ENCODE data around the gene SLCO2A1.

DNA sequence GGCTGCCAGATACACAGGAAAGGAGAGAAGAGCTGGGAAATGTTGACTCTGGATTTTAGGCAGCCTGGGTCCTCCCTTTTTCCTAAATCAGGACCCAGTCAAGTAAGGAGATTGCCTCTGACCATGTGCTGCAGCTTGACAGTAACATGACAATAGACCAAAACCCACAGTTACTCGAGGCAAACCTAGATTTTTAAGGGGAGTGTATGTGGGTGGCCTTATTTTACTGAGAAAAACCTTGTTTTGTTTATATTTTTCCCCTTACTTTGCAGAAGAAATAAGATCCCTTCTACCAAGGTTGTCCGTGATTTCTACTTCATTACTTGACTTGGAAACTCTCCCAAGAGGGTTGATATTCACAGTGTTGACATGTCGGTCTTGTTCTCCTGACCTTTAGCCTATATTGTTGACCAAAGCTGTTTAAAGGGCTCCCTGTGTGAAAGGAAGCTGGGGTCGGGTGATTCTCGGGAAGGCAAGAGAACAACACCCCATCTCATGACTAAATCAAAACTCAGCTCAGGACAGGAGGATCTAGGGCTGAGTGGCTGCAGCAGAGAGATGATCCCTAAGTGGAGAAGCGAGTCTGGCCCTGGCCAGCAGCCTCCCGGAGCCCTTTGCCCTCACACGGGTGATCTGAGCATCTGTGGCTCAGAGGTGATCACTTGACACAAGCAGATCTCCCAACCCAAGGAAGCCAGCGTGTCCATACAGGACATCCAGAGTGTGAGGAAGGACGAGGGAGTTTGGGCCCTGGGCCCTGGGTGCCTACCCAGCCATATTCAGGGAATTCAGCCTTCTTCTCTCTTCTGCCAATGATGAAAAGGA lies 31.0 kb upstream of the SLCO2A1 start:
- TF ChIP-seq, protein P1, sequence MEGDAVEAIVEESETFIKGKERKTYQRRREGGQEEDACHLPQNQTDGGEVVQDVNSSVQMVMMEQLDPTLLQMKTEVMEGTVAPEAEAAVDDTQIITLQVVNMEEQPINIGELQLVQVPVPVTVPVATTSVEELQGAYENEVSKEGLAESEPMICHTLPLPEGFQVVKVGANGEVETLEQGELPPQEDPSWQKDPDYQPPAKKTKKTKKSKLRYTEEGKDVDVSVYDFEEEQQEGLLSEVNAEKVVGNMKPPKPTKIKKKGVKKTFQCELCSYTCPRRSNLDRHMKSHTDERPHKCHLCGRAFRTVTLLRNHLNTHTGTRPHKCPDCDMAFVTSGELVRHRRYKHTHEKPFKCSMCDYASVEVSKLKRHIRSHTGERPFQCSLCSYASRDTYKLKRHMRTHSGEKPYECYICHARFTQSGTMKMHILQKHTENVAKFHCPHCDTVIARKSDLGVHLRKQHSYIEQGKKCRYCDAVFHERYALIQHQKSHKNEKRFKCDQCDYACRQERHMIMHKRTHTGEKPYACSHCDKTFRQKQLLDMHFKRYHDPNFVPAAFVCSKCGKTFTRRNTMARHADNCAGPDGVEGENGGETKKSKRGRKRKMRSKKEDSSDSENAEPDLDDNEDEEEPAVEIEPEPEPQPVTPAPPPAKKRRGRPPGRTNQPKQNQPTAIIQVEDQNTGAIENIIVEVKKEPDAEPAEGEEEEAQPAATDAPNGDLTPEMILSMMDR (IDR thresholded peaks at IDR 0.05): no peak
- TF ChIP-seq POLR2AphosphoS5 (IDR thresholded peaks at IDR 0.05): no peak
- no peak for TF ChIP-seq POLR2A (IDR thresholded peaks at IDR 0.05)
- no peak for TF ChIP-seq EP300 (IDR thresholded peaks at IDR 0.05)
